ENCODE results near the gene ARHGAP5.
A peak's percentile ranks its signal among the peaks of the same experiment; 100 is the strongest.

Gene ARHGAP5

GRCh38 chr14:32075672-32076277 lies 1.3 kb upstream of the ARHGAP5 start:
- DNase-seq: peak; percentile 33

- peak; percentile 98 for DNase-seq
Measured at GRCh38 chr14:32076278-32077080, 625 bp upstream of the ARHGAP5 start.

DNA sequence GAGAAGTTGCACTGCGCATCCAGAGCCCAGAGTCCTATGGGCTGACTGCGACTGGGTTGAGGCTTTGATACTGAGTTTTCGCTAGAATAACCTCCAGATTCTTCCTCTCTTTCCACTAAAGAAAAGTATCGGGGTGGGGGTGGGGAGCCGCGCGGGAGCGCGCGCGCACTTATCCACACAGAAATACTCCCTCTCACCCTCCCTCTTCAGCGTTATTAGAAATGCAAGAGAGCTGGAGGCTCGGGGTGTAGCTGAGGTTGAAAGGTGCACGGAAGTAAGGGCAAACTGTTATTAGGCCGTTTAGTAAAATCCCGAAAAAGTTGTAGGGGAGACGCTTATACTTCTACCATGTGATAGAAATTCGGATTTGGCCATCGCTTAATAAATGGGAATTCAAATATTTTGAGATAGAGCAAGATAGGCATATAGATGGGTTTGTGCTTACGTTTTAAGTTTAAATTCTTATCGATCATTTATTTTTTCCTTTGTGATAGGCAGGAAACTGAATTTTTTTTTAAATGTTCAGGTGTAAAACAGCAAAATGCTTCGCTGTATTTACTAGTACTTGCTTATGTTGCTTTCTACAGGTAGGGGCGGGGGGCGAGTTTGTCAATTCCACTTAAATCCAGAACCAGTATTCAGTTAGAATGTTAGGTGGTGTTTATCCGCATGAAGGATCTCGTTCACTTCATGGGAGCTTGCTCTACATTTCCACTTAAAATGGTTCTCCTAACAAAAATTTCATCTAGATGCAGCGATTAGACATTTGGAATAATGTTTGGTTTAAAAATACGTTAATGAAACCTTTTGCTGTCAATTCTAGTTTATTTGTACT lies 1.1 kb downstream of the ARHGAP5 start:
- DNase-seq: peak; percentile 54

DNA sequence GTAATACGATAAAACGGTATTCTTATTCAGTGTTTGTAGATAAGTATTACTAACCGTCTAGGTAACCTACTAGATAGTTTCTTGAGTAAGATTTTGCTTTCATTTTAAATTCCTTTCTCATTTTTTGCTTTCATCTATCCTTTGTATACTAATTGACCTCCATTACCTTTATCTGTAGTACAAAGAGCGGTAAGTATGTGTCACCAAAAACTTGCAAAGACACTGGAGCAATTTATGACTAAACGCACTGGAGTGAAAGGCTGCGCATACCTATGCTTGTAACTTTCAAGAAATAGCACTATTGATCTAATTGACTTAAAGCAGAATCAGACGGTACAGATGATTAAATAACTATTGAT lies 1.7 kb downstream of the ARHGAP5 start:
- DNase-seq: no peak

GRCh38 chr14:32079264-32079663 lies 2.2 kb downstream of the ARHGAP5 start:
- DNase-seq: no peak

- no peak for DNase-seq
Measured at GRCh38 chr14:32080001-32080510, 3.0 kb downstream of the ARHGAP5 start.

GRCh38 chr14:32081901-32082300 lies 4.8 kb downstream of the ARHGAP5 start:
- DNase-seq: no peak

DNA sequence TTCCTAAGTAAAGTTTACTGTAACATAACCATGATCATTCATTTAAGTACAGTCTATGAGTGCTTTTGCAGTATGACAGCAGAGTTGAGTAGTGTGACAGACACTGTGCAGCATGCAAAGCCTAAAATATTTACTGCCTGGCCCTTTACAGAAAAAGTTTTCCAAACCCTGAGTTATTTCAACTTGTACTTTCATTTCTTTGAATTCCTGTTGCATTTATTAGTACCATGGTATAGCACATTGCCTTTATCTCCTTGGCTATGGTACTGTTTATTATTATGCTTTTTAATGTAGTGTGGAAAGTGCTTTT lies 6.2 kb downstream of the ARHGAP5 start:
- DNase-seq: no peak

- no peak for DNase-seq
Measured at GRCh38 chr14:32083789-32084188, 6.7 kb downstream of the ARHGAP5 start.

DNA sequence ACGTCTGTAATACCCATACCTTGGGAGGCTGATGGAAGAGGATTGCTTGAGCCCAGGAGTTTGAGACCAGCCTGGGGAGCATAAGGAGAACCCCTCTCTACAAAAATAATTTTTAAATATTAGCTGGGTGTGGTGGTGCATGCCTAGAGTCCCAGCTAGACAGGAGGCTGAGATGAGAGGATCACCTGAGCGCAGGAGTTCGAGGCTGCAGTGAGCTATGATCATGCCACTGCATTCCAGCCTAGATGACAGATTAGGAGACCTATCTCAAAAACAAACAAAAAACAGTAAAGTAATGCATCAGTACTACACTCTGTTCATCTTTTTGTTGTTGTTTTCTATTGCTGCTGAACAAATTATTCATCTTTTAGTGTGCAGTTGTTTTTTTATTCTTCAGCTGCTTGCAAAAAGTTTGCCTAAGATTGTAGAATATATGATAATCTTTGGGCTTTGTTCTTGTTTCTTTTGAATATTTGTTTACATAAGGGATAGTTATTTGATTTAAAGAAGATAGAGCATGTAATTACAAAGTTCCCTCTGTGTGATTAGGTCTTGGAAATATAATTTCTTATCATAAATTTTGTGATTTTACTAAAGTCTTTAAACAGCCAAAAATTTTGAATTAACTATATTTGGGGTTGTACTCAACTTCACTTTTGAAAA lies 8.2 kb downstream of the ARHGAP5 start:
- DNase-seq: no peak

- DNase-seq: no peak
Measured at GRCh38 chr14:32085845-32086383, 8.8 kb downstream of the ARHGAP5 start.

GRCh38 chr14:32087173-32087861 lies 10.2 kb downstream of the ARHGAP5 start:
- DNase-seq: peak; percentile 30

- DNase-seq: no peak
Measured at GRCh38 chr14:32087907-32088306, 10.8 kb downstream of the ARHGAP5 start.

GRCh38 chr14:32090686-32091085 lies 13.6 kb downstream of the ARHGAP5 start:
- DNase-seq: no peak

DNA sequence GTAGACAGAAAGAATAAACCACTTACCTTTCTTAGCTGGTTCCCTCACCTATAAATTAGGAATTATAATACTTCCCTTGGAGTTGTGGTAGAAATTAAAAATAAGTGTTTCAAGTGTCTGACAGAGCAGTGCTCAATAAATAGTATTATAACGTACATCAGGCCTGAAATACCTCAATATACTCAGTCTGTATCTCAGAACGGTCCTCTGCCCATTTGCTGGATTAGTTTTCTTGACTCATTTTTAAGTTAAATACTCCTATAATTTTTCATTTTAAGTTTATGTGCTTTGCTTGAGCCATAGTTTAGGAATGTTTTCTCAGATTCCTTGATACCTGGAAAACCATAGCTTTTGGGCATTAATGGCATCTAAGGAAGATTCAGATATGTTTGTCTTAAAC lies 22.4 kb downstream of the ARHGAP5 start:
- DNase-seq: no peak

- no peak for DNase-seq
Measured at GRCh38 chr14:32100175-32100574, 23.1 kb downstream of the ARHGAP5 start.

- DNase-seq: no peak
Measured at GRCh38 chr14:32102152-32102787, 25.2 kb downstream of the ARHGAP5 start.

DNA sequence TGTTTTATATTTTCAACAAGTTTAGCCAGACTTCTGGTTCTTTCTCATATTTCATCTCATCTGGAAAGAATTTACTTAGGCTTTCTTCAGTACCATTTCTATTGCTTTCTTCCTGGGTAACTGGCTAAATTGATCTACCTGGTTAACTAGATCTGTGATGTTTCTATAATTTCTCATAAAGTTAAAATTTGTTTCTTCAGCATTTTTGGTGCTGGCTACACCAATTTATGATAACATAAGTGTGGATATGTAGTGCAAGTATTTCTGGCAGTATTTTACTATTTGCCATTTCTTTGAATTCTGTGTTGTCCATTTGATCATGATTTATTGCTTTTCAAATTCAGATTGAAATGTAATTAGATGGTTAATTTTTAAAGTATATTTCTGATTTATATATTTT lies 25.9 kb downstream of the ARHGAP5 start:
- no peak for DNase-seq

DNA sequence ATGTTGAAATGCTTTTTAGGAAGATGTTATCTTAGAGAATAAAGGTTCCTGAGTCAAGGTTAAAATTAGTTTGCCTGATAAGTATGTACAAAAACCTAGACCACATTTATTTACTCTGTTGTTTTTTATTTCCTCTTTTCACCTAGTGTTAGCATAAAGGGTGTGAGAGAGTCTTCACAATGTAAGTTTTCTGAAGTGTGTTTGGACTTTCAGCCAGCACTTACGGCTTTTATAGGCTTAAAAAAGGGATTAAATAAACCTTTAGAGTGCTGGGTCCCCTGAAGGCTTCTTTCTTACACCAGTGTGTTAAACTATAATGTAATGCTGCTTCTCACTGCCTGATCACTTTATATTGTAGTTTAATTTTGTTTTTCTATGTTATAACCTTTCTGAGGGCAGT lies 27.2 kb downstream of the ARHGAP5 start:
- no peak for DNase-seq

DNA sequence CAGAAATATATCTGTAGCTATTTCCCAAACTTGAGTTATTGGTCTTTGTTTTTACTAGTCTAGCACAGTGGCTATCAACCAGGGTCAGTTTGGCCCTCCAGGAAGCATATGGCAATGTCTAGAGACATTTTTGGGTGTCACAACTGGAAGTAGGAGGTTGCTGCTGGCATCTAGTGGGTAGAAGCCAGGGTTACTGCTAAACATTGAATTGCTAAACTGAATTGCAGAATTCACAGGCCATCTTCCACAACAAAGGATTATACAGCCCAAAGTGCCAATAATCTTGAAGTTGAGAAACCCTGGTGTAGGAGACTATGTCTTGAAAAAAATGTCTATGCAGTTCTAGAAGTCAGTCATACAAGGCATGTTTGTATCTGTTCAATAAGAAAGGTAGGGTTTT lies 27.7 kb downstream of the ARHGAP5 start:
- no peak for DNase-seq

- no peak for DNase-seq
Measured at GRCh38 chr14:32109676-32110547, 32.8 kb downstream of the ARHGAP5 start.
